ENCODE results near the gene ANKRD13A. TPM values are rescaled to one million over a fixed set of nuclear protein-coding genes. Genes with fewer than 3 reads are reported as not detected.

The ANKRD13A gene
- 58.2 and 66.1 TPM in 2 replicates for total RNA-seq

DNA sequence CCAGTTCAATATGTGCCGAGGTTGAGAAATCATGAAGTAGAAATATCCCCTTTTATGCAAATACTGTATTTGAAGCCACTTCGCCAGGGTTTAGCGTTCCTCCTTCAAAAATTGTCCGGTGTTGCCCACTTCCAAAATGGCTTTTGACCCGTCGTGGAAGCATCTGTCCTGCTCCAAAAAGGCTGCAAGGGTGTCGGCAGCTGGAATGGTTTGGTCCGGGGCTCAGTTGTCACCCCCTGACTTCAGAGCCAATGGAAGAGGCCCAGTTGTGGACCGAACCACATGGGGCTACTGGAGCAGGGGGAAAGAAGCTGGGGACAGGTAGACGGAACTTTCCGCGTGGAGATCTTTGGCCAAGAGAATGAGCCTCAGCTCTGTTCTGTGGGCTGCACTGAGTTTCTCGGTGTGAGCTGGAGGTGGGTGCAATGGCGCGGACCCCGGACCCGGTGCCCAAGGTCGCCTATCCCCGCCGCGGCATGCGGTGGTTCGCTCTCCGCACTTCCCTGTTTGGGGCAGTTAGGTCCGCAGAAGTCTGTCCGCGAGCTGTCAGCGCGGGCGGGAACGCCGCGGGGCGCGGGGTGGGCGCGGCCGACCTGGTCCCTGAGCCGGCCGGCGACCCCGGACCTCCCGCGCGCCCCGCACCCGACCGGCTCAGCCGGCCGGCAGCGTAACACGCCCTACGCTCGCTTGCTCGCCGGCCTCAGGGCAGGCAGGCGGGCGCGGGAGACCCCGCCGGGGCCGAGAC lies at the start of gene ANKRD13A:
Gene ANKRD13A, plus strand, starts transcription at position 527 of the 745 bp plus-strand sequence. CDS start 259 bp downstream, outside the sequence.

DNA sequence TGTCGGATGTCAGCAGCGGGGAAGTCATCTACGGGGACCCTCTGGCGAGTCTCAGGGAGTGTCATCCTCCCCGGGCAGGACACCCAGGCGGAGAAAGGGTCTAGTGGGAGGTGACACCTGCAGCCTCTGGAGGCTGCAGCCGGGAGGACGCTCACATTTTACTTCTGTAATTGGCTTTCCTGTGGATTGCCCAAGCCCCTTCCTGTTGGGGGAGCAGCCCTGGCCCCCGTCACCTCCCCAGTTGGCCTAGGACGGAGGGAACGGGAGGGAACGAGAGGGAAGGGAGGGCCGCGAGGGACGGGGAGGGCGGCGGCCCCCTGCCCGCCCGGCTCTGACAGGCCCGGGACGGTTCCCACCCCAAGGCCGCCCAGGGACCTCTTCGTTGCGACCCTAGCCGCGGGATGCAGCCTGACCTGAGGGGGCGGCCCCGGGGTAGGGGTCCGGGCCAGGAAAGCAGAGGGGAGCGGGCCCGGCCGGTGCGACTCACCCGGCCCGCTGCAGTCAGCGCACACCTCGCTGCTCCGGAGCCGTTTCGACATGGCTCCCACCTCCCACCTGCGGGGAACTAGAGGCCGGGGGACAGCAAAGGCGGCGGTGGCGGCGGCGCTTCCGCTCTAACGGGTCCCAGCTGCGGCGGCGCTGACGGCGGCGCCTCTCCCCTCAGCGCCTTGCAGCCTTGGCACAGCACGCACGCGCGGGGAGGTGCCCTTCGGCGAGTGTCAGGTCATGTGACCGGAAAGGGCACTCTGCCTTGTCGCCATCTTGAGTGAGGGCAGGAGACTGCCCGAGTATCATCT lies 3.3 kb upstream of the ANKRD13A start, which contains the start of gene GIT2:
Gene GIT2, minus strand, starts transcription at position 683 of the 797 bp plus-strand sequence. Its CDS starts 144 bp downstream, at position 539.

DNA sequence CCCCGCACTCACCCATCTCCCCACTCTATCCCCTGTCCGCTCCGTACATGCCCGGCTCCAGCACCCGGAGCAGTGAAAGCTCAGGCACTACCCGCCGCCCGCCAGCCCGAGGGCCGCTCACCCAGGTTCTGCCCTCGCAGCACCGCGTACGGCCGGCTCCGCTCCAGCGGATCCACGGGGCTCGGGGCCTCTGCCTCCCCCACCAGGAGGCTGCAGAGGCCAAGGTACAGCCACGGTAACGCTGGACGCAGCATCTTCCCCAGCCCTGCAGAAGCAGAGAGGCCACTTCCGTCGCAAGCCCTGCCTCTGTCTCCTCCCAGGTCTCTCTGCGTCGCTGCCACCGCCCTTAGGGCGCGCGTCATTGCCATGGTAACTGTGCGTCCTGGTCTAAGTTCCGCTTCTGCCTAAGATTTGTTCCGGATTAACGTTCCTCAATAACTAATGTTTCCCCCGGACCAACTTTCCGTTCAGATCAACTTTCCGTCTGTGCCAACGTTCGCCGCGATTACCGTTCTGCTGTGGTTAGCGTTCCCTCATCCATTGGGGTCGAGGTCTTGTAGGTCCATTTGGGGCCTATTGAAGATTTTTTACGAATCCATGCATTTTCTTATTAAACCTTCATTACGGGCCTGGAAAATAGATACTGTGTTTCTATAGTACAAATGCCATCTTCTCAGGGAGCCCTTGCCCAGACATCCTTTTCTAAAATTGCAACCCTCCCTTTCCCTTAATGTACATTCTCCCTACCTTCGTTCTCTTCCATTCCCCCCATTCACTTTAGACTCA lies 49.2 kb downstream of the ANKRD13A start, which contains the start of gene C12orf76:
Gene C12orf76, minus strand, starts transcription at position 281 of the 786 bp plus-strand sequence. Its CDS starts 27 bp downstream, at position 254.

Other genes with a start within 250 kb of the ANKRD13A start
- 0.87 and 1.6 TPM in 2 replicates for gene TRPV4, start 166.0 kb upstream of the ANKRD13A start, total RNA-seq
- 58.2 and 65.3 TPM in 2 replicates for gene GLTP, start 118.9 kb upstream of the ANKRD13A start, total RNA-seq
- gene TCHP, start 99.2 kb upstream of the ANKRD13A start, total RNA-seq: 11.2 and 11.8 TPM in 2 replicates
- 14.9 and 16.0 TPM in 2 replicates for gene GIT2, start 3.1 kb upstream of the ANKRD13A start, total RNA-seq
- gene C12orf76, start 49.1 kb downstream of the ANKRD13A start, total RNA-seq: 7.1 and 10.9 TPM in 2 replicates
- gene IFT81, start 124.9 kb downstream of the ANKRD13A start, total RNA-seq: 8.0 and 8.5 TPM in 2 replicates

Measured in hair follicular keratinocyte (primary cell).